Neural cell (in vitro differentiated cells): ENCODE results near the gene SHROOM4. TPM values are rescaled to one million over a fixed set of nuclear protein-coding genes. Genes with fewer than 3 reads are reported as not detected.

Experiments used
- H2AFZ ChIP-seq: fragments of 200-600, 300-800 bp; sonication (generic), shearing (Covaris generic); 2 replicates; pipeline ENCODE4 v1.6.0; 2014; ENCODE audit warnings: low read depth, mild to moderate bottlenecking, antibody characterized with exemption, low read length, moderate library complexity
- H3F3A ChIP-seq: fragments of 200-600 bp; shearing (Covaris generic); 2 replicates; pipeline ENCODE4 v1.6.1; 2016; ENCODE audit warnings: mild to moderate bottlenecking, moderate library complexity, mixed read lengths, antibody characterized with exemption, low read length; ENCODE audit not compliant: insufficient read depth, poor library complexity, severe bottlenecking
- H3K27ac ChIP-seq: fragments of 200-600, 300-800 bp; sonication (generic), shearing (Covaris generic); 2 replicates; pipeline ENCODE4 v1.5.1; 2014; ENCODE audit warnings: mild to moderate bottlenecking, low read length, moderate library complexity
- H3K27me3 ChIP-seq: fragments of 300-800, 200-600 bp; sonication (generic), shearing (Covaris generic); 2 replicates; pipeline ENCODE4 v1.6.0; 2014; ENCODE audit warnings: mild to moderate bottlenecking, low read depth, low read length, moderate library complexity; ENCODE audit not compliant: insufficient read depth
- H3K36me3 ChIP-seq: fragments of 300-800, 200-600 bp; sonication (generic), shearing (Covaris generic); 2 replicates; pipeline ENCODE4 v1.5.1; 2014; ENCODE audit warnings: mild to moderate bottlenecking, antibody characterized with exemption, low read length, moderate library complexity; ENCODE audit not compliant: insufficient read depth
- H3K4me2 ChIP-seq: fragments of 300-800, 200-600 bp; sonication (generic), shearing (Covaris generic); 2 replicates; pipeline ENCODE4 v1.6.0; 2014; ENCODE audit warnings: mild to moderate bottlenecking, low read length
- H3K4me3 ChIP-seq: fragments of 300-800, 200-600 bp; sonication (generic), shearing (Covaris generic); 2 replicates; pipeline ENCODE4 v1.5.1; 2014; ENCODE audit warnings: mild to moderate bottlenecking, low read length, moderate library complexity
- H3K79me2 ChIP-seq: fragments of 200-600 bp; shearing (Covaris generic); replicated peaks from 2 replicates; pipeline ENCODE4 v1.6.0; 2014; ENCODE audit warnings: mild to moderate bottlenecking, low read length, moderate library complexity; ENCODE audit not compliant: insufficient read depth
- H3K9ac ChIP-seq: fragments of 300-800, 200-600 bp; sonication (generic), shearing (Covaris generic); 2 replicates; pipeline ENCODE4 v1.6.1; 2016; ENCODE audit warnings: mild to moderate bottlenecking, low read length, mixed read lengths
- H3K9me2 ChIP-seq: fragments of 200-600 bp; shearing (Covaris generic); 2 replicates; pipeline ENCODE4 v1.6.1; 2016; ENCODE audit warnings: mild to moderate bottlenecking, low read length, mixed read lengths; ENCODE audit not compliant: insufficient read depth
- H3K9me3 ChIP-seq: fragments of 200-600, 300-800 bp; sonication (generic), shearing (Covaris generic); 2 replicates; pipeline ENCODE4 v1.6.1; 2016; ENCODE audit warnings: mild to moderate bottlenecking, mixed run types, low read length, moderate library complexity, mixed read lengths
- H4K20me1 ChIP-seq: fragments of 200-600 bp; shearing (Covaris generic); 2 replicates; pipeline ENCODE4 v1.6.1; 2016; ENCODE audit warnings: mild to moderate bottlenecking, mixed run types; ENCODE audit not compliant: insufficient read depth
- CTCF ChIP-seq: fragments of 450-650 bp; IDR thresholded peaks from 2 replicates; pipeline ENCODE4 v1.5.1; 2014; ENCODE audit warnings: antibody characterized with exemption, mild to moderate bottlenecking, moderate library complexity; ENCODE audit not compliant: poor library complexity, severe bottlenecking
- EP300 ChIP-seq: fragments of 450-650 bp; conservative IDR thresholded peaks from 2 replicates; pipeline ENCODE4 v1.6.1; 2014; ENCODE audit warnings: antibody characterized with exemption, mild to moderate bottlenecking, moderate library complexity; ENCODE audit not compliant: poor library complexity, severe bottlenecking
- EZH2 ChIP-seq: fragments of 200-600, 300-800 bp; shearing (Covaris generic), sonication (generic); IDR thresholded peaks from 2 replicates; pipeline ENCODE4 v1.6.1; 2014; ENCODE audit warnings: antibody characterized with exemption, low read length, borderline replicate concordance, mild to moderate bottlenecking; ENCODE audit not compliant: insufficient read depth, poor library complexity, severe bottlenecking
- MXI1 ChIP-seq: fragments of 450-650 bp; conservative IDR thresholded peaks from 2 replicates; pipeline ENCODE4 v1.6.1; 2014; ENCODE audit warnings: antibody characterized with exemption, mild to moderate bottlenecking; ENCODE audit not compliant: poor library complexity, severe bottlenecking
- POLR2AphosphoS5 ChIP-seq: IDR thresholded peaks from 2 replicates; pipeline ENCODE4 v1.6.1; 2012
- RAD21 ChIP-seq: fragments of 450-650 bp; conservative IDR thresholded peaks from 2 replicates; pipeline ENCODE4 v1.6.1; 2014; ENCODE audit warnings: antibody characterized with exemption, mild to moderate bottlenecking, moderate library complexity
- REST ChIP-seq: IDR thresholded peaks from 2 replicates; pipeline ENCODE4 v1.6.1; 2012; ENCODE audit warnings: borderline replicate concordance
- SMC3 ChIP-seq: fragments of 450-650 bp; conservative IDR thresholded peaks from 2 replicates; pipeline ENCODE4 v1.6.1; 2014; ENCODE audit warnings: antibody characterized with exemption, mild to moderate bottlenecking, moderate library complexity; ENCODE audit not compliant: poor library complexity
- TAF1 ChIP-seq: IDR thresholded peaks from 2 replicates; pipeline ENCODE4 v1.6.1; 2012; ENCODE audit warnings: low read depth
- polyA plus RNA-seq: library from polyadenylated mRNA; depleted of rRNA; stranded (reverse); fragments of >200 nt; gene quantifications from 2 replicates; pipeline ENCODE4 v1.2.3, GENCODE V29; 2014

SHROOM4 gene
- polyA plus RNA-seq, 1 donor from 2014 or later = 1.4 TPM

- H3K27me3 ChIP-seq = no peaks in the 10 kb centered on the region
- H2AFZ ChIP-seq = no peak overlapping the region
- H3K9me3 ChIP-seq = no peaks in the 10 kb centered on the region
- H3K4me2 ChIP-seq = no peak overlapping the region
- no peaks in the 10 kb centered on the region for H3K9me2 ChIP-seq
- no peak overlapping the region for H3K4me3 ChIP-seq
- H3K27ac ChIP-seq = no peak overlapping the region
- no peaks in the 10 kb centered on the region for H3K36me3 ChIP-seq
- no peak overlapping the region for H3K9ac ChIP-seq
- TF ChIP-seq POLR2AphosphoS5 (no peak), RAD21 (no peak), SMC3 (no peak), EP300 (no peak), CTCF (no peak), TAF1 (no peak), EZH2 (no peak), REST (no peak), MXI1 (no peak)
- no peaks in the 10 kb centered on the region for H3F3A ChIP-seq
- H4K20me1 ChIP-seq = no peaks in the 10 kb centered on the region
- H3K79me2 ChIP-seq = no peaks in the 10 kb centered on the region
Observed at GRCh38 chrX:50770702-50771101, 43.3 kb downstream of the SHROOM4 start.

- no peaks in the 10 kb centered on the region for H3F3A ChIP-seq
- no peak overlapping the region for H3K4me3 ChIP-seq
- H3K36me3 ChIP-seq = no peaks in the 10 kb centered on the region
- no peaks in the 10 kb centered on the region for H4K20me1 ChIP-seq
- no peaks in the 10 kb centered on the region for H3K79me2 ChIP-seq
- TF ChIP-seq REST (no peak), CTCF (no peak), MXI1 (no peak), TAF1 (no peak), EP300 (no peak), POLR2AphosphoS5 (no peak), RAD21 (no peak), SMC3 (no peak), EZH2 (no peak)
- H3K9me2 ChIP-seq = no peaks in the 10 kb centered on the region
- no peak overlapping the region for H3K27ac ChIP-seq
- H2AFZ ChIP-seq = no peak overlapping the region
- H3K4me2 ChIP-seq = no peak overlapping the region
- H3K9ac ChIP-seq = no peak overlapping the region
- no peaks in the 10 kb centered on the region for H3K27me3 ChIP-seq
- no peaks in the 10 kb centered on the region for H3K9me3 ChIP-seq
Observed at GRCh38 chrX:50769389-50770063, 44.5 kb downstream of the SHROOM4 start.
